ENCODE measurements around the gene SLC6A18.

SLC6A18 gene

DNA sequence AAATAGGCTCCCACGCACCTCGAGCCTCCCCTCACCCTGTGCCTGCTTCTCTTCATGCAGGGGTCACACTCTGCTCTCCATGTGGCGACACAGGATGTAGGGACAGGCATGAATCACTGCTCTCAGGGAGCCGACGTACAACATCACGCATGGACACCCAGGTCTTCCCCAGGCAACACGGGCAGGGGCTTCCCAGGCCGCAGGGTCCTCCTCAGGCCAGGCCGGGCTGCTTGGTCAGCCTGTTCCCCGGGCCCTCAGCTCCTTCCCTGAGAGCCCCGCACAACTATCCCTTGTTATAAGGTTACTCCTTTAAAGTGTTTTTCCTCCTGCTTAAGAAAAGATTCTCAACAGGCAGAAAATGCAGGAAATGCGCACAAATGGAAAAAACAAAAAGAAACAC lies 1.1 kb downstream of the SLC6A18 start:
- Histone ChIP-seq H3K9me3 (ENCODE audit: insufficient read depth, low read length) (no peaks in the 10 kb centered on the region), H3K9me2 (replicated peaks; ENCODE audit: insufficient read depth, low read length) (no peaks in the 10 kb centered on the region), H3K79me2 (ENCODE audit: insufficient read depth, low read length) (no peaks in the 10 kb centered on the region), H3K36me3 (ENCODE audit: low read length) (no peaks in the 10 kb centered on the region), H3K4me2 (ENCODE audit: low read depth, low read length, poor library complexity, severe bottlenecking) (no peak overlapping the region), H3K9ac (ENCODE audit: low read length) (no peak overlapping the region), H3F3A (ENCODE audit: insufficient read depth) (no peaks in the 10 kb centered on the region), H3K27ac (ENCODE audit: low read depth, low read length) (no peak overlapping the region), H2AFZ (ENCODE audit: low read depth, low read length, severe bottlenecking) (no peak overlapping the region), H3K27me3 (ENCODE audit: low read length) (no peaks in the 10 kb centered on the region), H4K20me1 (ENCODE audit: low read depth, low read length) (no peaks in the 10 kb centered on the region), H3K4me3 (ENCODE audit: insufficient read depth, low read length, poor library complexity, severe bottlenecking) (no peak overlapping the region)
- TF ChIP-seq, protein P1, sequence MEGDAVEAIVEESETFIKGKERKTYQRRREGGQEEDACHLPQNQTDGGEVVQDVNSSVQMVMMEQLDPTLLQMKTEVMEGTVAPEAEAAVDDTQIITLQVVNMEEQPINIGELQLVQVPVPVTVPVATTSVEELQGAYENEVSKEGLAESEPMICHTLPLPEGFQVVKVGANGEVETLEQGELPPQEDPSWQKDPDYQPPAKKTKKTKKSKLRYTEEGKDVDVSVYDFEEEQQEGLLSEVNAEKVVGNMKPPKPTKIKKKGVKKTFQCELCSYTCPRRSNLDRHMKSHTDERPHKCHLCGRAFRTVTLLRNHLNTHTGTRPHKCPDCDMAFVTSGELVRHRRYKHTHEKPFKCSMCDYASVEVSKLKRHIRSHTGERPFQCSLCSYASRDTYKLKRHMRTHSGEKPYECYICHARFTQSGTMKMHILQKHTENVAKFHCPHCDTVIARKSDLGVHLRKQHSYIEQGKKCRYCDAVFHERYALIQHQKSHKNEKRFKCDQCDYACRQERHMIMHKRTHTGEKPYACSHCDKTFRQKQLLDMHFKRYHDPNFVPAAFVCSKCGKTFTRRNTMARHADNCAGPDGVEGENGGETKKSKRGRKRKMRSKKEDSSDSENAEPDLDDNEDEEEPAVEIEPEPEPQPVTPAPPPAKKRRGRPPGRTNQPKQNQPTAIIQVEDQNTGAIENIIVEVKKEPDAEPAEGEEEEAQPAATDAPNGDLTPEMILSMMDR (IDR thresholded peaks at IDR 0.05; ENCODE audit: insufficient read depth, low read length, poor library complexity, severe bottlenecking) = no peak
- no peak for TF ChIP-seq EZH2phosphoT487 (conservative IDR thresholded peaks at IDR 0.05; ENCODE audit: low read length)

DNA sequence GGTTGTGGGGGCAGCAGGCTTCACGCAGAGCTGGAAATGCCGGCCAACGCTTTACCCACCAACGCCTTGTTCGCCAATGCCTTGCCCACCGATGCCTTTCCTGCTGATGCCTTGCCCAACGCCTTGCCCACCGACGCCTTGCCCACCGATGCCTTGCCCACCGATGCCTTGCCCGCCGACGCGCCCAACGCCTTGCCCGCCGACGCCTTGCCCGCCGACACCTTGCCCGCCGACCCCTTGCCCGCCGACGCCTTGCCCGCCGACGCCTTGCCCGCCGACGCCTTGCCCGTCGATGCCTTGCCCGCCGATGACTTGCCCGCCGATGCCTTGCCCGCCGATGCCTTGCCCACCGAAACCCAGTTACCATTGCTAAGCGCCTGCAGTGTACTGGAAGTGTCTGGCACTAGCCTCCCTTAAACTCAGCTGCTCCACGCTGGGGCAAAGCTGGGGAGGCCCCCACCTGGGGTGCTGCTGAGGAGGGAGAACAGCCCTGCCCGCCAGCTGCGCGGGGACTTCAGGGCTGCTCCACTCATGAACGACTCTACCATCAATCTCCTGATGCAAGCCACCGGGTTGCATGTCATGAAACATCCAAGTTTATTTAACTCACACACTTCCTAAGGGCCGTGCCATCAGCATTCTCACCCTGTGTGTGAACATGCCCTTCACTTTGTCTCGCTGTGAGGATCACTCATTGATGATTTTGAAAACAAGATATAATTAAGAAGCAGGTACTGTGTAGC lies 1.8 kb downstream of the SLC6A18 start:
- no peak overlapping the region for H3K9ac ChIP-seq (ENCODE audit: low read length)
- no peak overlapping the region for H3K4me2 ChIP-seq (ENCODE audit: low read depth, low read length, poor library complexity, severe bottlenecking)

GRCh38 chr5:1227667-1228066 lies 2.5 kb downstream of the SLC6A18 start:
- H3K27ac ChIP-seq (ENCODE audit: low read depth, low read length) = no peak overlapping the region
- H3K9ac ChIP-seq (ENCODE audit: low read length) = no peak overlapping the region

More for the DNA sequence above, 1.8 kb downstream of the SLC6A18 start:
- no peak overlapping the region for H2AFZ ChIP-seq (ENCODE audit: low read depth, low read length, severe bottlenecking)
- no peaks in the 10 kb centered on the region for H3K79me2 ChIP-seq (ENCODE audit: insufficient read depth, low read length)
- no peaks in the 10 kb centered on the region for H3K9me3 ChIP-seq (ENCODE audit: insufficient read depth, low read length)
- H3K4me3 ChIP-seq (ENCODE audit: insufficient read depth, low read length, poor library complexity, severe bottlenecking) = no peak overlapping the region
- H3K9me2 ChIP-seq (replicated peaks; ENCODE audit: insufficient read depth, low read length) = no peaks in the 10 kb centered on the region
- H3K27ac ChIP-seq (ENCODE audit: low read depth, low read length) = no peak overlapping the region
- no peak for TF ChIP-seq EZH2phosphoT487 (conservative IDR thresholded peaks at IDR 0.05; ENCODE audit: low read length)
- TF ChIP-seq, protein P1 (IDR thresholded peaks at IDR 0.05; ENCODE audit: insufficient read depth, low read length, poor library complexity, severe bottlenecking) = no peak
- H3K27me3 ChIP-seq (ENCODE audit: low read length) = no peaks in the 10 kb centered on the region
- no peaks in the 10 kb centered on the region for H4K20me1 ChIP-seq (ENCODE audit: low read depth, low read length)
- H3F3A ChIP-seq (ENCODE audit: insufficient read depth) = no peaks in the 10 kb centered on the region
- no peaks in the 10 kb centered on the region for H3K36me3 ChIP-seq (ENCODE audit: low read length)

More at GRCh38 chr5:1227667-1228066, 2.5 kb downstream of the SLC6A18 start:
- no peak overlapping the region for H3K4me2 ChIP-seq (ENCODE audit: low read depth, low read length, poor library complexity, severe bottlenecking)
- TF ChIP-seq, protein P1 (IDR thresholded peaks at IDR 0.05; ENCODE audit: insufficient read depth, low read length, poor library complexity, severe bottlenecking) = no peak
- TF ChIP-seq EZH2phosphoT487 (conservative IDR thresholded peaks at IDR 0.05; ENCODE audit: low read length) = no peak
- H3K9me3 ChIP-seq (ENCODE audit: insufficient read depth, low read length) = no peaks in the 10 kb centered on the region
- H3K9me2 ChIP-seq (replicated peaks; ENCODE audit: insufficient read depth, low read length) = no peaks in the 10 kb centered on the region
- H3K36me3 ChIP-seq (ENCODE audit: low read length) = no peaks in the 10 kb centered on the region
- H3K4me3 ChIP-seq (ENCODE audit: insufficient read depth, low read length, poor library complexity, severe bottlenecking) = no peak overlapping the region
- no peak overlapping the region for H2AFZ ChIP-seq (ENCODE audit: low read depth, low read length, severe bottlenecking)
- H3F3A ChIP-seq (ENCODE audit: insufficient read depth) = no peaks in the 10 kb centered on the region
- no peaks in the 10 kb centered on the region for H4K20me1 ChIP-seq (ENCODE audit: low read depth, low read length)
- no peaks in the 10 kb centered on the region for H3K27me3 ChIP-seq (ENCODE audit: low read length)
- H3K79me2 ChIP-seq (ENCODE audit: insufficient read depth, low read length) = no peaks in the 10 kb centered on the region

All from SU-DHL-6 (cell line).